HG03108 (cell line): ENCODE results near the gene TMEM243.
"Not testable (repeated sequence)": the region's sequence is repeated elsewhere in the genome, so short reads cannot be mapped to it uniquely, and the experiment has no call there.

Experiments
- ATAC-seq: cut with Tn5 transposase; IDR thresholded peaks from one replicate; pipeline ENCODE4 v1.9.1; 2021; ENCODE audit warnings: moderate library complexity; ENCODE audit not compliant: unreplicated experiment

TMEM243 gene

GRCh38 chr7:87213252-87213651 lies 6.3 kb downstream of the TMEM243 start:
- no peak for ATAC-seq

DNA sequence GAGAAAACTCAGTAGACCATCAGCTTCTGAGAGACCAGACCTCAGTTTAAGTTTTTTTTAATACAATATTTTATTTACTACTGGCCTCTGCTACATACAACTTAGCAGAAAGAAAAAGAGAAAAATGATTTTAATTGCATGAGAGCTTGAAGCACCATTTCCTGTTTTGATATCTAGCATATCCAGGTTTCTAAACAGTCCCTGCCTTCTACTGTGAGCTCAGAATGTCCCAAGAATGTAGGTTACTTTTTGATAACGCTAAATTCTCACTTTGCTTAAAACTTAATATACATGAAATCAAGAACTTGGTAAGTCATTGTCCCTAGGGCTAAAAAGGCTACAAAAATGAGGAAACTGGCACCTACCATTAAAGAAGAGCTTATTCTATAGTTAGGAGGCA lies 7.0 kb downstream of the TMEM243 start:
- ATAC-seq, result no peak

DNA sequence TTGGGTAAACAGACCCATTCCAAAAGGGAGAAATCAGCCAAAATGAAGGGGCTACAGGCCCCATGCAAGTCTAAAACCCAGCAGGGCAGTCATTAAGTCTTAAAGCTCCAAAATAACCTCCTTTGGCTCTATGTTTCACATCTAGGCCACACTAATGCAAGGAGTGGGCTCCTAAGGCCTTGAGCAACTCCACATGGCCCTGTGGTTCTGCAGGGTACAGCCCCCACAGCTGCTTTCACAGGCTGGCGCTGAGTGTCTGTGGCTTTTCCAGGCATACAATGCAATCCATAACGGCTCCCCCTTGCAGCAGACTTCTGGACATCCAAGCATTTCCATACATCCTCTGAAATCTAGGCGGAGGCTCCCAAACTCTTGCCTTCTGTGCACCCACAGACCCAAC lies 9.0 kb downstream of the TMEM243 start:
- no peak for ATAC-seq

DNA sequence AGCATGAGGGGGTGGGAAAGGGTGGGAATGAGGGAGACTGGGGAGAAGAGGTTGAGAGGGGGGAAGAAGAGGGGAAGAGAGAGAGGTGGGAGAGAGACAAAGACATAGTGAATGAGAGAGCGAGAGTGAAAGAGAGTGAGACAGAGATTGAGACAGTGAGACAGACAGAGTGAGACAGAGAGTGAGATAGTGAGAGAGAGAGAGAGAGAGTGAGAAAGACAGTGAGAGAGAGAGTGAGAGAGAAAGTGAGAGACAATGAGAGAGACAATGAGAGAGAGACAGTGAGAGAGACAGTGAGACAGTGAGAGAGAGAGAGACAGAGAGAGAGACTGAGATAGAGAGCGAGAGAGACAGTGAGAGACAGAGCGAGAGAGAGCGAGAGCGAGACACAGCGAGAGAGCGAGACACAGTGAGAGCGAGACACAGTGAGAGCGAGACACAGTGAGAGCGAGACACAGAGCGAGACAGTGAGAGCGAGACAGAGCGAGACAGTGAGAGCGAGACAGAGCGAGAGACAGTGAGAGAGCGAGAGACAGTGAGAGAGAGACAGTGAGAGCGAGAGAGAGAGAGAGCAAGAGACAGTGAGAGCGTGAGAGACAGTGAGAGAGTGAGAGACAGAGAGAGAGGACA lies 10.1 kb downstream of the TMEM243 start:
- no peak for ATAC-seq

- no peak for ATAC-seq
These were observed 13.2 kb downstream of the TMEM243 start for GRCh38 chr7:87206361-87206760.

DNA sequence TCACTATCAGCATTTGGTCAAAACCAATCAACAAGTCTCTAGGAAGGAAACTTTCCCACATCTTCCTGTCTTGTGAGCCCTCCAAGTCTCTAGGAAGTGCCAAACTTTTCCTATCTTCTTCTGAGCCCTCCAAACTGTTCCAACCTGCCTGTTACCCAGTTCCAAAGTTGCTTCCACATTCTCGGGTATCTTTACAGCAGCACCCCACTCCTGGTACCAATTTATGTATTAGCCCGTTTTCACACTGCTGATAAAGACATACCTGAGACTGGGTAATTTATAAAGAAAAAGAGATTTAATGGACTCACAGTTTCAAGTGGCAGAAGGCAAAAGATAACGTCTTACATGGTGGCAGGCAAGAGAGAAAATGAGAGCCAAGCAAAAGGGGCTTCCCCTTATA lies 13.8 kb downstream of the TMEM243 start:
- not testable (repeated sequence) for ATAC-seq

GRCh38 chr7:87204933-87205332 lies 14.6 kb downstream of the TMEM243 start:
- ATAC-seq, result no peak

DNA sequence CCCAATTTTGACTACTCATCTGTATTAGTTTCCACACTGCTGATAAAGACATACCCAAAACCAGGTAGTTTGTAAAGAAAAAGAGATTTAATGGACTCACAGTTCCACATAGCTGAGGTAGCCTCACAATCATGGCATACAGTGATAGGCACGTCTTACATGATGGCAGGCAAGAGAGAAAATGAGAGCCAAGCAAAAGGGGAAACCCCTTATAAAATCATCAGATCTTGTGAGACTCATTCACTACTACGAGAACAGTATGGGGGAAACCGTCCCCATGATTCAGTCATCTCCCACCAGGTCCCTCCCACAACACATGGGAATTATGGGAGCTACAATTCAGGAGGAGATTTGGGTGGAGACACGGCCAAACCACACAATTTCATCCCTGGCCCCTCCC lies 15.6 kb downstream of the TMEM243 start:
- ATAC-seq, result not testable (repeated sequence)

DNA sequence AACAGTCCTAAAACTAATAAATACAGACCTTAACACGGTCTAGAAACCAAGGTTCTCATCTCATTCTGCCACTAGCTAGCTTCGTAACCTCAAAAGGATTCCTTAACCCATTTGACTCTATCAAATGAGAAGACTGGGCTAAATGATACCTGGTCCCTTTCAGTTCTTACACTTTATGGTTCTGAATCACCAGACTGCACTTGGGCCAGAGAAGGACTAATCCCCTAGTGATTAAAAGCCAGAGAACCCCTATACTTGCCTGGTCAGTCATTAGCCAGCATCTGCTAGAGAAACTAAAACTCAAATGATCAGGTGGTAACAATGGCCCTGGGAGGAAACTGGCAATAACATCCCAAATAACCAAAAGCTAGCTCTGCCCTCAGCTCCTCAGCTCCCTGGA lies 16.8 kb downstream of the TMEM243 start:
- ATAC-seq, result no peak

- ATAC-seq, result no peak
These were observed 17.3 kb downstream of the TMEM243 start for GRCh38 chr7:87202208-87202607.

- no peak for ATAC-seq
These were observed 19.7 kb downstream of the TMEM243 start for GRCh38 chr7:87199700-87200450.

DNA sequence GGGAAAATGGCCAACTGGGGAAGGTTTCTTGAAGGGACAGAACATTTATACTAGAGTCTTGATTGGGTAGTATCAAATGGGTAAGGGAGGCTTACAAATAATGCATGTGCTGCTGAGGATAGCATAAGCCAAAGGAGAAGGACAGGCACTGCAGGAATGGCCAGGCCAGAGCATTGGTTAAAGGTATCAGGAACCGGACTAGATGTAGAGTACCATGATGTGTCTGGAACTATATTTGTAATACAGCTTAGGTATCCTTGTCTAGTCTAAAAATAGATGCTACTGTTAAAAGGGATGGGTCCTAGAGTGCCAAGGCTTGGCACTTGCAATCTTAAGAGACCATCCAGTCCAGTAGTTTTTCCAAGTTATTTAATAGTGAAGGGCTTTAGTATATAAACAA lies 20.3 kb downstream of the TMEM243 start:
- ATAC-seq, result no peak

- no peak for ATAC-seq
These were observed 25.6 kb downstream of the TMEM243 start for GRCh38 chr7:87193912-87194311.

DNA sequence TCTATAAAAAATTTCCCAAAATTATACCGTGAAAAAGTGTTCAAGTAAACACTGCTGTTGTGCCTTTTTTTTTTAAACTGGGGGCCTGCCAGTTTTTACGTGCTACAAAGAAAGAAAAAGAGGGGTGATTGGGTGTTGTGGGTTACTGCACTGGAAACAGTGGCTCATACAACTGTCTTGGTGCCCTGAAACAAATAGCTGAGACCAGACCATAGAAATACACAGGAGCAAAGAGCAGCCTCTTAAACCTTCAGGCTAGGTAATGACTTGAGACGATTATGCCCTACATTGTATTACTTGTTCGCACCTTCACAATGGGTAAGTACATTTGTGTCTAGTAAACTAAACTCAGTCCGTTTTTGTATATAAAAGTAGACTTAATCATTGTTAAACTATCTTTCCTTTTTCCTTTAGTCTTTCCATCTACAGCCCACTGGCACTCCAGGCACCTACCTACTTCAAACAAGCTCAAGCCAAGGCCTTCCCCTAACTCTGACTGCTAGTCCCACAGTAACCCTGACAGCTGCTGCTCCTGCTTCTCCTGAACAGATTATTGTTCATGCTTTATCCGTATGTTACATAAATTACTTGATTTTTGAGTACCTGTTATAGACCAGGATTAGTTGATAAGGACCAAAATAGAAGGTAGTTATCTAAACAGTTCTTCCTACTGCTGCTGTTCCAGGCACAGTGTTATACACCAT lies 26.6 kb downstream of the TMEM243 start:
- ATAC-seq, result no peak

- no peak for ATAC-seq
These were observed 28.7 kb downstream of the TMEM243 start for GRCh38 chr7:87190783-87191182.

GRCh38 chr7:87188930-87189329 lies 30.6 kb downstream of the TMEM243 start:
- no peak for ATAC-seq

DNA sequence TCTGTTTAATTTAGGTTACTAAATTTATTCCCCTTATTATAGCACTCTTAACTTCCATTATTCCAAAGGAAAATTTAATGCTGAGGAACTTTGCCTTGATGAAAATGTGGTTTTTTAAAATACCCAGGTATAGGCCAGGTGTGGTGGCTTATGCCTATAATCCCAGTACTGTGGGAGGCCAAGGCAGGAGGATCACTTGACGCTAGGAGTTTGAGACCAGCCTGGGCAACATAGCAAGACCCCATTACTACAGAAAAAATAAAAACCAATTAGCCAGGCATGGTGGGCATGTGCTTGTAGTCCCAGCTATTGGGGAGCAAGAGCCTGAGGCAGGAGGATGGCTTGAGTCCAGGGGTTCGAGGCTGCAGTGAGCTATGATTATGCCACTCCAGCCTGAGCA lies 32.4 kb downstream of the TMEM243 start:
- ATAC-seq, result no peak

DNA sequence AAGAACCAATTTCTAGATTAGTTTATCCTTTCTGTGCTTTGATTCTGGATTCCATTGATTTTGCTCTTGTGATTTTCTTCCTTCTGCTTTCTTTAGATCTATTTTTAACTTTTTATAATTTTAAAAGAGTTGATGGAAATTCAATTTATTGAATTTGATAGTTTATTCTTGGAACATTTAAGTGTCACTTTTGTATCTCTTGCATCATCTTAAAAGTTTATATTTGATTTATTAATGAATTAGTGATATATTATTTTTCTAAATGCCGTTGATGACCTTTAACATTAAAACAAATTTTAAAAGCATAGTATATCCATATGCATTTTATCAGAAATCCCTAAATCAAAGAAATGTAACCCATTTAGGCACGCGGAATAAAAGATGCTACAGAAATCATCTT lies 40.4 kb downstream of the TMEM243 start:
- ATAC-seq, result no peak

DNA sequence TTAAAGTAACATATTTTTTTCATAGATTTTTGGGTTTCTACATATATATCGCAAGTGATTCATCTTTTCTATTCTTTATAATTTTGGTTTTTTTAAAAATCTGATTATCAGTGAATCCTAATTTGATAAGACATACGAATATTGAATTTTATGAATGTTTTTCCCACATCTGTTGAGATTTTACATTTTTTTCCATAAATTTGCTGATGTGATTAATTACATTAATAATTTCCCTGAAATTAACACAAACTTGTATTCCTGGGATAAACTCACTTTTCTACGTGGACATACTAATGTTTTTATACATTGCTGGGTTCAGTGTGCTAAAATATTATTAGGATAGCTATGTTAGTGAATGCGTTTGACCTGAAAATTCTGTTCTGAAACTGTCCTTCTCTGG lies 41.2 kb downstream of the TMEM243 start:
- ATAC-seq, result no peak

DNA sequence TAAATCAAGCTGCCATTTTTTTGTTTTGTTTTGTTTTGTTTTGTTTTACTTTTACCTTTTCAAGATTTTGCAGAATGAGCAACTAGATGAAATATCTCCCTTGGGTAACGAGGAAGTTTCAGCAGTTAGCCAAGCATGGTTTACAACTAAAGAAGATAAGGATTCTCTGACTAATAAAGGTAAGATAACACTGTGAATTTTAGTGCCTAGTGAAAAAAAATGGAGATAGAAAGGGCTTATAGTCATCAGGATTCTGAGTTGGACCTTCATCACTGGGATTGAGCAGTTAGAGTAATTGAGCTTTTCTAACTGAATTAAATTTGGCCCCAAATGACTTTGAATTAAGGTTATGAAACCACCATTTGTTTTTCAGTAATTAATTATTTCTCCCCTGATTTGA lies 46.1 kb downstream of the TMEM243 start:
- ATAC-seq, result no peak

- ATAC-seq, result no peak
These were observed 48.1 kb downstream of the TMEM243 start for GRCh38 chr7:87171282-87171934.

GRCh38 chr7:87170828-87171227 lies 48.7 kb downstream of the TMEM243 start:
- no peak for ATAC-seq
